SH-SY5Y (cell line): Measurements from ENCODE around the gene PDE5A.

ENCODE experiments used
- GATA2 ChIP-seq: IDR thresholded peaks from 2 replicates; pipeline ENCODE4 v1.6.1; 2011; ENCODE audit warnings: mild to moderate bottlenecking, low read depth, low read length
- GATA3 ChIP-seq: IDR thresholded peaks from 2 replicates; pipeline ENCODE4 v1.6.1; 2011; ENCODE audit warnings: low read depth, mild to moderate bottlenecking, low read length, moderate library complexity

DNA sequence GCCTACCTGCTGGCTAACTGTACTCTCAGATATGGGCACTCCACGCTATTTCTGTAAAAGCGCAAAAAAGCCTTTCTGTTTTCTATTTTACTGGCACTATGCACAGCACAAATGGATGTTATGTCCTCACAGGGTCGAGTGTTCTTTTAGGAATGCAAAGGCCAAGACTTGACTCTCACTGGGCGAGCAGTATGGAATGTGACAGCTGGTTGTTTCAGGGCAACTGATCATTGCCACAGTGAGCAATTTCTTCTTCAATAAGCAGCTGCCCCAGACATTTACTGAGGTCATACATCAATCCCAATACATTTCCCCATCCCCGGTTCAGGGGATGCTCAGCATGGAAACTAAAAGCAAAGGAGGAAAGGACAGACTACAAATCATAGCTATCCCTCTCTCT lies 58.2 kb downstream of the PDE5A start:
- TF ChIP-seq GATA2, result no peak
- TF ChIP-seq GATA3, result no peak
